C1 segment of cervical spinal cord (tissue), 14 donors: Measurements from ENCODE around the gene MAST4.

Experiments used
- DNase-seq, 14 donors: peaks; one replicate each; lab custom pipeline; 2025; lab: John Stamatoyannopoulos, UW

Gene MAST4

GRCh38 chr5:66872736-66873331, 276.6 kb downstream of the MAST4 start:
- no peak for DNase-seq

GRCh38 chr5:66874004-66874403, 277.8 kb downstream of the MAST4 start:
- no peak for DNase-seq

- DNase-seq: no peak
Measured at GRCh38 chr5:66875315-66875714, 279.1 kb downstream of the MAST4 start.

GRCh38 chr5:66876266-66876807, 280.1 kb downstream of the MAST4 start:
- DNase-seq: no peak

GRCh38 chr5:66877843-66878242, 281.6 kb downstream of the MAST4 start:
- no peak for DNase-seq

GRCh38 chr5:66880401-66880800, 284.2 kb downstream of the MAST4 start:
- no peak for DNase-seq

GRCh38 chr5:66881480-66882161, 285.4 kb downstream of the MAST4 start:
- no peak for DNase-seq

GRCh38 chr5:66882606-66883227, 286.5 kb downstream of the MAST4 start:
- DNase-seq: no peak

GRCh38 chr5:66884564-66885243, 288.5 kb downstream of the MAST4 start:
- no peak for DNase-seq

- DNase-seq: no peak
Measured at GRCh38 chr5:66886941-66887340, 290.7 kb downstream of the MAST4 start.

GRCh38 chr5:66888613-66889012, 292.4 kb downstream of the MAST4 start:
- no peak for DNase-seq

GRCh38 chr5:66889056-66889455, 292.9 kb downstream of the MAST4 start:
- DNase-seq: no peak

- DNase-seq: no peak
Measured at GRCh38 chr5:66889524-66889923, 293.3 kb downstream of the MAST4 start.

- DNase-seq: no peak
Measured at GRCh38 chr5:66891184-66891925, 295.2 kb downstream of the MAST4 start.

GRCh38 chr5:66892716-66893115, 296.5 kb downstream of the MAST4 start:
- DNase-seq: no peak

- DNase-seq: no peak
Measured at GRCh38 chr5:66894480-66895240, 298.5 kb downstream of the MAST4 start.

- DNase-seq: no peak
Measured at GRCh38 chr5:66896171-66896570, 300.0 kb downstream of the MAST4 start.

GRCh38 chr5:66897356-66897755, 301.2 kb downstream of the MAST4 start:
- DNase-seq: no peak

GRCh38 chr5:66898241-66898995, 302.2 kb downstream of the MAST4 start:
- no peak for DNase-seq

GRCh38 chr5:66903218-66903617, 307.0 kb downstream of the MAST4 start:
- no peak for DNase-seq
